ENCODE data around the gene THUMPD2. TPM values are rescaled to one million over a fixed set of nuclear protein-coding genes. Genes with fewer than 3 reads are reported as not detected.

The THUMPD2 gene, protein sequence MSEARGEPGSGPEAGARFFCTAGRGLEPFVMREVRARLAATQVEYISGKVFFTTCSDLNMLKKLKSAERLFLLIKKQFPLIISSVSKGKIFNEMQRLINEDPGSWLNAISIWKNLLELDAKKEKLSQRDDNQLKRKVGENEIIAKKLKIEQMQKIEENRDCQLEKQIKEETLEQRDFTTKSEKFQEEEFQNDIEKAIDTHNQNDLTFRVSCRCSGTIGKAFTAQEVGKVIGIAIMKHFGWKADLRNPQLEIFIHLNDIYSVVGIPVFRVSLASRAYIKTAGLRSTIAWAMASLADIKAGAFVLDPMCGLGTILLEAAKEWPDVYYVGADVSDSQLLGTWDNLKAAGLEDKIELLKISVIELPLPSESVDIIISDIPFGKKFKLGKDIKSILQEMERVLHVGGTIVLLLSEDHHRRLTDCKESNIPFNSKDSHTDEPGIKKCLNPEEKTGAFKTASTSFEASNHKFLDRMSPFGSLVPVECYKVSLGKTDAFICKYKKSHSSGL
- total RNA-seq (10 to 100 TPM in 3 of 5 experiments, 1 to 10 TPM in 2; 7.6 to 13.4 (median 10.8) TPM), polyA plus RNA-seq (1 to 10 TPM; 5.1 to 5.6 TPM), total RNA-seq (10.4 reads per million, percentile 36 among the genes with 10 or more reads in this experiment)

DNA sequence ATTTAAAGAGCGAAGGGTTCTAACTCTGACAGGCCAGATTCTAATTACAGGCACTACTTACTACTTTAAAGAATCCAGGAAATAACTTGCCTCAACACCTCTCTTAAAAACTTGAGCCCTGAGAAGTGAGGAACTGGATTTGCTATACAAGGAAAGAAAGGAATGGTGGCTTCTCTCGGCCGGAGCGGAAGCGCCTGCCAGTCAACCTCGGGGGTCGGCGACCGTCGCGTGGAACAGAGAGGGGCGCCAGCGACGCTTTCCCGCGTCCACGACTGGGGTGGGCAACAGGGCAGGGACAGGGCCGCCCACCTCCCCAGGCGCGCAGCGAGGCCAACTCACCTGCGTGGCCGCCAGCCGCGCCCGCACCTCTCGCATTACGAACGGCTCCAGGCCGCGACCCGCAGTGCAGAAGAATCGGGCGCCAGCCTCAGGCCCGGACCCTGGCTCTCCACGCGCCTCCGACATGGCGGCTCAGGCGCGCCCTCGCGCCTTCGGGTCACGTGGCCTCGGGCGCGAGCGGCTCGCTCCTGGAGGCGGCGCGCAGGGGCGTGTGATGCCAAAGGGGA is at the start of gene THUMPD2:
THUMPD2 (minus strand) TSS at position 484 of the 566 bp plus-strand sequence; CDS start at position 465, 19 bp downstream.
- H3K36me3 Mint-ChIP-seq: peaks cover 0 to 18% (median 3%) of the 10 kb centered on the region in 5 donors
- intact Hi-C loops (cut with micrococcal nuclease): loop anchor here in 1 of 2 donors (2.0 kb wide), 1 partner anchor 342 kb away; the partner anchor contains the start of gene MAP4K3
- H3K4me3 ChIP-seq (ENCODE audit: low read length): peak within 1 kb of the TSS; percentile 51
- no peaks in the 10 kb centered on the region for H3K27me3 ChIP-seq (ENCODE audit: control insufficient read depth in 2 of 2, insufficient read depth in 2 of 2, low read length in 2 of 2)
- H3K27ac Mint-ChIP-seq: peak within 1 kb of the TSS; percentile 90 to 96 (median 93)
- peaks cover 13 to 24% of the 10 kb centered on the region in 2 donors for H3K4me1 ChIP-seq (ENCODE audit: control insufficient read depth in 2 of 2, insufficient read depth in 2 of 2, low read length in 2 of 2)
- ATAC-seq: peak; percentile 86
- no peaks in the 10 kb centered on the region for H3K36me3 ChIP-seq (ENCODE audit: control insufficient read depth in 2 of 3, insufficient read depth in 3 of 3, low read length in 3 of 3)
- peaks cover 0 to 2% (median 0%) of the 10 kb centered on the region in 11 donors for H3K9me3 Mint-ChIP-seq
- peak within 1 kb of the TSS; percentile 87 to 97 (median 94) for H3K4me3 Mint-ChIP-seq
- no peaks in the 10 kb centered on the region for H3K9me3 ChIP-seq (ENCODE audit: control insufficient read depth in 2 of 3, low read length in 3 of 3)
- peak within 1 kb of the TSS; percentile 77 for H3K27ac ChIP-seq (ENCODE audit: low read depth, low read length)
- CTCF ChIA-PET: no interaction called here
- peaks cover 31 to 75% (median 58%) of the 10 kb centered on the region in 7 donors for H3K4me1 Mint-ChIP-seq
- H3K27me3 Mint-ChIP-seq: no peaks in the 10 kb centered on the region
- DNase-seq: peak; percentile 9 to 74 (median 57)
- POLR2A ChIA-PET: no interaction called here

DNA sequence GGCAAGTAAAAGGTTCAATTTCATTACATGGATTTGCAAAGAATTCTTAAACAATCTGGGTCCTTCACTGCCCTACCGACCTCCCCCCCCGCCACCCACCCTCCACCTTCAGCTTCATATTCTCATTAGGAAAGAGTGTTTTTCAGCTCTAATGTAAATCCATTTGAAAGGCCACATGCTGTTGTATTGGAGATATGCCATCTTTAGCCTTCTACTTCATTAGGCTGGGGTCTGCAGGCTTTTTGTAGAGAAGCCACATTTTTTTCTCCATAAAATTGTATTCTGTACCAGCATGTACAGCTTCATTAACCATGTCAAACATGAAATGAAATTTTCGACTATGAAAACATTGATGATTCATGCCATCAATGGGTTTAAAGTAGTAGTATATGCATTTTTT is 42.8 kb upstream of the THUMPD2 start:
- Mint-ChIP-seq H3K27ac (no peak overlapping the region), H3K27me3 (peaks cover 0 to 5% (median 0%) of the 10 kb centered on the region in 5 donors), H3K36me3 (no peaks in the 10 kb centered on the region), H3K9me3 (peaks cover 0 to 2% (median 0%) of the 10 kb centered on the region in 11 donors), H3K4me3 (no peak overlapping the region), H3K4me1 (no peaks in the 10 kb centered on the region)
- no peak for DNase-seq
- Histone ChIP-seq H3K27ac (ENCODE audit: low read depth, low read length) (no peak overlapping the region), H3K27me3 (ENCODE audit: control insufficient read depth in 2 of 2, insufficient read depth in 2 of 2, low read length in 2 of 2) (no peaks in the 10 kb centered on the region), H3K4me3 (ENCODE audit: low read length) (no peak overlapping the region), H3K36me3 (ENCODE audit: control insufficient read depth in 2 of 3, insufficient read depth in 3 of 3, low read length in 3 of 3) (no peaks in the 10 kb centered on the region), H3K4me1 (ENCODE audit: control insufficient read depth in 2 of 2, insufficient read depth in 2 of 2, low read length in 2 of 2) (no peaks in the 10 kb centered on the region), H3K9me3 (ENCODE audit: control insufficient read depth in 2 of 3, low read length in 3 of 3) (no peaks in the 10 kb centered on the region)
- CTCF ChIA-PET: no interaction called here
- POLR2A ChIA-PET: no interaction called here
- no peak for ATAC-seq
- intact Hi-C loops (cut with micrococcal nuclease): no loop called here

DNA sequence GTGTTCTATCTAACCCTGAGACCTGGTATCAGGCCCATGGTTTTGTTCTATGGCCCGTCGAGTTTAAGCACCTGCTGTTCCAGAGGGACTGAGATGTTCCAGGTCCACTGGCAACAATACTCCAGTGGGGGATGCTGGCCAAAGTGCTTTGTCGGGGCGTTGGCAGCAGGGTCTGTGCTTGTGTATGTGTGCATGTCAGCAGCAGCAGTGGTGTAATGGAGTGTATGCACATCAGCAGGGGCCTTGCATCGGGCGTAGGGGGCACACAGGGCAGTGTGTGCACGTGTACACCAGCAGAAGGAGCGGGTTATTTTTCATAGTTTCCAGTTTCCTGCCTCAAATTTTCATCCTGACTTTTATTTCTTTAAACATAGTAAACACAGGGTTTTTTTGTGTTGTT is 37.8 kb upstream of the THUMPD2 start:
- ChIA-PET POLR2A (no interaction called here), CTCF (no interaction called here)
- Mint-ChIP-seq H3K4me1 (no peaks in the 10 kb centered on the region), H3K9me3 (peaks cover 2 to 18% (median 6%) of the 10 kb centered on the region in 11 donors), H3K27ac (no peak overlapping the region), H3K36me3 (peaks cover 0 to 11% (median 0%) of the 10 kb centered on the region in 5 donors), H3K4me3 (no peak overlapping the region), H3K27me3 (peaks cover 5 to 34% (median 20%) of the 10 kb centered on the region in 5 donors)
- Histone ChIP-seq H3K4me1 (ENCODE audit: control insufficient read depth in 2 of 2, insufficient read depth in 2 of 2, low read length in 2 of 2) (no peaks in the 10 kb centered on the region), H3K36me3 (ENCODE audit: control insufficient read depth in 2 of 3, insufficient read depth in 3 of 3, low read length in 3 of 3) (no peaks in the 10 kb centered on the region), H3K27ac (ENCODE audit: low read depth, low read length) (no peak overlapping the region), H3K4me3 (ENCODE audit: low read length) (no peak overlapping the region), H3K9me3 (ENCODE audit: control insufficient read depth in 2 of 3, low read length in 3 of 3) (no peaks in the 10 kb centered on the region), H3K27me3 (ENCODE audit: control insufficient read depth in 2 of 2, insufficient read depth in 2 of 2, low read length in 2 of 2) (no peaks in the 10 kb centered on the region)
- DNase-seq (no peak), ATAC-seq (no peak)
- intact Hi-C loops (cut with micrococcal nuclease): no loop called here

DNA sequence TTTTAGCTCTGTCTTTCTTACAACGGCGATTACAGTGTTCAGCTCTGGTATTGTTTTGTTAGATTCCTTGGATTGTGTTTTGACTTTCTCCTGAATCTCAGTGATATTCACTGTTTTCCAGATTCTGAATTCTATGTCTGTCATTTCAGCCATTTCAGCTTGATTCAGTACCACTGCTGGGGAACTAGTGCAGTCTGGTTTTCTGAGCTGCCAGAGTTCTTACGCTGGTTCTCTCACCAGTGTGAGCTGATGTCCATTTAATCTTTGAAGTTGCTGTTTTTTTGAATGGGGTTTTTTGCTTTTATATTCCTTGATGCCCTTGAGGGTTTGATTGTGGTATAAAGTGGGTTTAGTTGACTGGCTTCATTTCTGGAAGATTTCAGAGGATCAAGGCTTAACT is 37.4 kb upstream of the THUMPD2 start:
- no peaks in the 10 kb centered on the region for H3K27me3 ChIP-seq (ENCODE audit: control insufficient read depth in 2 of 2, insufficient read depth in 2 of 2, low read length in 2 of 2)
- H3K36me3 Mint-ChIP-seq: peaks cover 0 to 11% (median 0%) of the 10 kb centered on the region in 5 donors
- ChIA-PET CTCF (no interaction called here), POLR2A (no interaction called here)
- no peak overlapping the region for H3K27ac Mint-ChIP-seq
- H3K9me3 Mint-ChIP-seq: peaks cover 2 to 18% (median 6%) of the 10 kb centered on the region in 11 donors
- H3K27ac ChIP-seq (ENCODE audit: low read depth, low read length): no peak overlapping the region
- no peaks in the 10 kb centered on the region for H3K9me3 ChIP-seq (ENCODE audit: control insufficient read depth in 2 of 3, low read length in 3 of 3)
- no peaks in the 10 kb centered on the region for H3K4me1 ChIP-seq (ENCODE audit: control insufficient read depth in 2 of 2, insufficient read depth in 2 of 2, low read length in 2 of 2)
- H3K4me3 Mint-ChIP-seq: no peak overlapping the region
- ATAC-seq: no peak
- no peaks in the 10 kb centered on the region for H3K36me3 ChIP-seq (ENCODE audit: control insufficient read depth in 2 of 3, insufficient read depth in 3 of 3, low read length in 3 of 3)
- intact Hi-C loops (cut with micrococcal nuclease): no loop called here
- no peak overlapping the region for H3K4me3 ChIP-seq (ENCODE audit: low read length)
- H3K27me3 Mint-ChIP-seq: peaks cover 5 to 34% (median 20%) of the 10 kb centered on the region in 5 donors
- no peaks in the 10 kb centered on the region for H3K4me1 Mint-ChIP-seq
- DNase-seq: no peak

DNA sequence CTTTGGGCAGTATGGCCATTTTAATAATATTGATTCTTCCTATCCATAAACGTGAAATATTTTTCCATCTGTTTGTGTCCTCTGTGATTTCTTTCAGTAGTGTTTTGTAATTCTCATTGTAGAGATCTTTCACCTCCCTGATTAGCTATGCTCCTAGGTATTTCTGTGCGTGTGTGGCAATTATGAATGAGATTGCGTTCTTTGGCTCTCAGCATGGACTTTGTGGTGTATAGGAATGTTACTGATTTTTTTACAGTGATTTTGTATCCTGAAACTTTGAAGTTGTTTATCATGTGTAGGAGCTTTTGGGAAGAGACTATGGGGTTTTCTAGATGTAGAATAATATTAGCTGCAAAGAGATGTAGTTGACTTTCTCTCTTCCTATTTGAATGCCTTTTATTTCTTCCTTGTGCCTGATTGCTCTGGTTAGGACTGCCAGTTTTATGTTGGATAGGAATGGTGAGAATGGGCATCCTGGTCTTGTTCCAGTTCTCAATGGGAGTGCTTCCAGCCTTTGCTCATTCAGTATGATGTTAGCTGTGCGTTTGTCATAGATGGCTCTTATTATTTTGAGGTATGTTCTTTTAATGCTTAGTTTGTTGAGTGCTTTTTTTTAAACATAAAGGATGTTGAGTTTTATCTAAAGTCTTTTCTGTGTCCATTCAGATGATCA is 27.0 kb upstream of the THUMPD2 start:
- H3K4me1 ChIP-seq (ENCODE audit: control insufficient read depth in 2 of 2, insufficient read depth in 2 of 2, low read length in 2 of 2): no peaks in the 10 kb centered on the region
- H3K27ac ChIP-seq (ENCODE audit: low read depth, low read length): no peak overlapping the region
- ChIA-PET CTCF (no interaction called here), POLR2A (no interaction called here)
- peaks cover 0 to 5% (median 0%) of the 10 kb centered on the region in 3 experiments for H3K9me3 ChIP-seq (ENCODE audit: control insufficient read depth in 2 of 3, low read length in 3 of 3)
- DNase-seq (no peak), ATAC-seq (no peak)
- no peaks in the 10 kb centered on the region for H3K36me3 ChIP-seq (ENCODE audit: control insufficient read depth in 2 of 3, insufficient read depth in 3 of 3, low read length in 3 of 3)
- no peaks in the 10 kb centered on the region for H3K27me3 ChIP-seq (ENCODE audit: control insufficient read depth in 2 of 2, insufficient read depth in 2 of 2, low read length in 2 of 2)
- Mint-ChIP-seq H3K9me3 (peaks cover 5 to 49% (median 27%) of the 10 kb centered on the region in 11 donors), H3K4me3 (no peak overlapping the region), H3K27me3 (peaks cover 0 to 14% (median 7%) of the 10 kb centered on the region in 5 donors), H3K36me3 (peaks cover 0 to 3% (median 0%) of the 10 kb centered on the region in 5 donors), H3K27ac (no peak overlapping the region), H3K4me1 (peaks cover 0 to 1% (median 0%) of the 10 kb centered on the region in 7 donors)
- intact Hi-C loops (cut with micrococcal nuclease): no loop called here
- H3K4me3 ChIP-seq (ENCODE audit: low read length): no peak overlapping the region

DNA sequence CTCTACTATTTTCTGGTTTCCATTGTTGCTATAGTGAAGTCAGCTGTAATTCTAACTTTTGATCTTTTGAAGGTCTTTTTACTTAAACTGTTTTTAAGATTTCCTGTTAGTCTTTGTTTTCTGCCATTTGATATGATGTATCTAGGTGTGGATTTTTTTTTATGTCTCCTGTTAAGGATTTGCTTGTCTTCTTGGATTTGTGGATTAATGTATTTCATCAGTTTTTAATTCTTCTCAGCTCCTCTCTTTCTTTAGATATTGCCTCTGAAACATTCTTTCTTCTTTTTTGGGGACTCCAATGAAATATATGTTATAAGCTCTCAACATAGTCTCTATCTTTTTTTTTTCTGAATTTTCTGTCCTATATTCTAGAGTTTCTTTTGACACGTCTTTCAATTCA is 24.8 kb upstream of the THUMPD2 start:
- no peaks in the 10 kb centered on the region for H3K4me1 Mint-ChIP-seq
- no peak overlapping the region for H3K27ac Mint-ChIP-seq
- Histone ChIP-seq H3K9me3 (ENCODE audit: control insufficient read depth in 2 of 3, low read length in 3 of 3) (peaks cover 0 to 5% (median 0%) of the 10 kb centered on the region in 3 experiments), H3K4me1 (ENCODE audit: control insufficient read depth in 2 of 2, insufficient read depth in 2 of 2, low read length in 2 of 2) (no peaks in the 10 kb centered on the region), H3K4me3 (ENCODE audit: low read length) (no peak overlapping the region), H3K36me3 (ENCODE audit: control insufficient read depth in 2 of 3, insufficient read depth in 3 of 3, low read length in 3 of 3) (no peaks in the 10 kb centered on the region), H3K27ac (ENCODE audit: low read depth, low read length) (no peak overlapping the region), H3K27me3 (ENCODE audit: control insufficient read depth in 2 of 2, insufficient read depth in 2 of 2, low read length in 2 of 2) (no peaks in the 10 kb centered on the region)
- ATAC-seq: no peak
- H3K4me3 Mint-ChIP-seq: no peak overlapping the region
- peaks cover 0 to 3% (median 0%) of the 10 kb centered on the region in 5 donors for H3K36me3 Mint-ChIP-seq
- intact Hi-C loops (cut with micrococcal nuclease): no loop called here
- ChIA-PET POLR2A (interaction anchor here (0.6 kb wide), 1 partner anchor 8 kb away, joined by 3 read pairs; no protein-coding TSS in a partner anchor), CTCF (no interaction called here)
- DNase-seq: no peak
- peaks cover 2 to 49% (median 25%) of the 10 kb centered on the region in 11 donors for H3K9me3 Mint-ChIP-seq
- peaks cover 0 to 4% (median 0%) of the 10 kb centered on the region in 5 donors for H3K27me3 Mint-ChIP-seq
